ENCODE results near the gene FGFRL1.

Gene FGFRL1

DNA sequence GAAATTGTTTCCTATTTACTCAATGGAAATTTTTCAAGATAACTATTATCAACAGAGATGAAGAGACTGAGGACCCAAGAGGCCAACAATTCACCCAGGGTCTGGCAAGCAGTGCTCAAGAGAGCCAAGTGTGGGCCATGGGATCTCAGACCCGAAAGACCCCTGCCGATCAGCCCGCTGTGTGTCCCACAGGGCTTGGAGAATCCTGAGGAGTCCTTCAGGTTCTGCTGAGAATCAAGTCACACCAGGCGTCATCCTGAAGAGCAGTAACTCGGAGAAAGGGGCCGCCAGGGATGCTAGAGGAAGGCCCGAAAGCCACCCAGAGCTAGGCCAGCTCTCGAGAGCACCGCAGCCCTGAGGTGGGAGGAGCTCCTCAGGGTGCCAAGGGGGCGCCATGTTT is 48.7 kb downstream of the FGFRL1 start:
- peaks cover 15% of the 10 kb centered on the region for H3K4me1 Mint-ChIP-seq (ENCODE audit: low read depth)
- H3K36me3 Mint-ChIP-seq = peaks cover 2% of the 10 kb centered on the region
- H3K4me3 Mint-ChIP-seq = no peak overlapping the region
- H3K27ac Mint-ChIP-seq = no peak overlapping the region
- H3K9me3 Mint-ChIP-seq (ENCODE audit: low read depth) = peaks cover 20% of the 10 kb centered on the region
- H3K27me3 Mint-ChIP-seq = peaks cover 11% of the 10 kb centered on the region

GRCh38 chr4:1060621-1061020 is 49.2 kb downstream of the FGFRL1 start:
- Mint-ChIP-seq H3K9me3 (ENCODE audit: low read depth) (peaks cover 20% of the 10 kb centered on the region), H3K27ac (no peak overlapping the region), H3K27me3 (peaks cover 11% of the 10 kb centered on the region), H3K4me1 (ENCODE audit: low read depth) (peaks cover 13% of the 10 kb centered on the region), H3K36me3 (peaks cover 2% of the 10 kb centered on the region), H3K4me3 (no peak overlapping the region)

GRCh38 chr4:1061056-1061700 is 49.8 kb downstream of the FGFRL1 start:
- Mint-ChIP-seq H3K27me3 (peaks cover 11% of the 10 kb centered on the region), H3K4me1 (ENCODE audit: low read depth) (peaks cover 7% of the 10 kb centered on the region), H3K27ac (no peak overlapping the region), H3K9me3 (ENCODE audit: low read depth) (peaks cover 20% of the 10 kb centered on the region), H3K36me3 (peaks cover 2% of the 10 kb centered on the region), H3K4me3 (no peak overlapping the region)

DNA sequence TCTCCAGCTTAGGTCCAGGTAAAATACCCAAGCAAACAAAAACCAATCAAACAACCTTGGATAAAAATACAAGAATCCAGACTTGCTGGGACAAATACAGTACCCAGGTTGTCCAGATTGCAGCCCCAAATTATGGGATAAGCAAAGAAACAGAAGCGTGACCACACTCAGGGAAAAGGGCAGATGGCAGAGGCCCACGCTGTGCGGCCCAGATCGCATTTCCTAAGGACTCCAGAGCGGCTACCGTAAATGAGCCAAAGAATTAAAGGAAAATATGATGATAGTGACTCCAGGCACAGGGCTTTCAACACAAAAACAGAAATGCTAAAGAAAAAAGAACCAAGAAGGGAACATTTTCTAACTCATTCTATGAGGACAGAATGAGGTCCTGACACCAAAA is 50.3 kb downstream of the FGFRL1 start:
- Mint-ChIP-seq H3K27ac (no peak overlapping the region), H3K36me3 (peaks cover 2% of the 10 kb centered on the region), H3K27me3 (peaks cover 11% of the 10 kb centered on the region), H3K9me3 (ENCODE audit: low read depth) (peaks cover 20% of the 10 kb centered on the region), H3K4me3 (no peak overlapping the region), H3K4me1 (ENCODE audit: low read depth) (peaks cover 4% of the 10 kb centered on the region)

DNA sequence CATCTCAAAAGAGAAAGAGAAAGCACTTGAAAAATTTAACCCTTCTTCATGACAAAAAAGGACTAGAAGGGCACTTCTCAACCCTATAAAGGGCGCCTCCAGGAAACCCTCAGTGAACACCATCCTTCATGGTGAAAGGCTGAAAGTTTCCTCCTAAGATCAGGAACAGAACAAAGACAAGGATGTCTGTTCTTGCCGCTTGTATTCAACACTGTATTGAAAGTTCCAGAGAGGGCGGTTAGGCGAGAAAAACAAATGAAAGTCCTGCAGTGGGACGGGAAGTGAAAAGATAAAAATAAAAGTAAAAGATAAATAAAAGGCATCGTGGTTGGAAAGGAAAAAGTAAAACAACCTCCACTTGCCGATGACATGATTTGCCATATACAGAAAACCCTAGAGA is 51.0 kb downstream of the FGFRL1 start:
- peaks cover 4% of the 10 kb centered on the region for H3K4me1 Mint-ChIP-seq (ENCODE audit: low read depth)
- H3K9me3 Mint-ChIP-seq (ENCODE audit: low read depth) = peaks cover 20% of the 10 kb centered on the region
- H3K4me3 Mint-ChIP-seq = no peak overlapping the region
- H3K27ac Mint-ChIP-seq = no peak overlapping the region
- H3K27me3 Mint-ChIP-seq = peaks cover 12% of the 10 kb centered on the region
- H3K36me3 Mint-ChIP-seq = peaks cover 2% of the 10 kb centered on the region

- Mint-ChIP-seq H3K36me3 (peaks cover 2% of the 10 kb centered on the region), H3K27ac (no peak overlapping the region), H3K4me1 (ENCODE audit: low read depth) (peaks cover 4% of the 10 kb centered on the region), H3K9me3 (ENCODE audit: low read depth) (peaks cover 20% of the 10 kb centered on the region), H3K27me3 (peaks cover 17% of the 10 kb centered on the region), H3K4me3 (no peak overlapping the region)
These were observed 54.3 kb downstream of the FGFRL1 start for GRCh38 chr4:1065732-1066131.

GRCh38 chr4:1069394-1069793 is 58.0 kb downstream of the FGFRL1 start:
- no peak overlapping the region for H3K27ac Mint-ChIP-seq
- no peaks in the 10 kb centered on the region for H3K36me3 Mint-ChIP-seq
- peaks cover 15% of the 10 kb centered on the region for H3K4me1 Mint-ChIP-seq (ENCODE audit: low read depth)
- peaks cover 10% of the 10 kb centered on the region for H3K27me3 Mint-ChIP-seq
- H3K4me3 Mint-ChIP-seq = no peak overlapping the region
- peaks cover 3% of the 10 kb centered on the region for H3K9me3 Mint-ChIP-seq (ENCODE audit: low read depth)

DNA sequence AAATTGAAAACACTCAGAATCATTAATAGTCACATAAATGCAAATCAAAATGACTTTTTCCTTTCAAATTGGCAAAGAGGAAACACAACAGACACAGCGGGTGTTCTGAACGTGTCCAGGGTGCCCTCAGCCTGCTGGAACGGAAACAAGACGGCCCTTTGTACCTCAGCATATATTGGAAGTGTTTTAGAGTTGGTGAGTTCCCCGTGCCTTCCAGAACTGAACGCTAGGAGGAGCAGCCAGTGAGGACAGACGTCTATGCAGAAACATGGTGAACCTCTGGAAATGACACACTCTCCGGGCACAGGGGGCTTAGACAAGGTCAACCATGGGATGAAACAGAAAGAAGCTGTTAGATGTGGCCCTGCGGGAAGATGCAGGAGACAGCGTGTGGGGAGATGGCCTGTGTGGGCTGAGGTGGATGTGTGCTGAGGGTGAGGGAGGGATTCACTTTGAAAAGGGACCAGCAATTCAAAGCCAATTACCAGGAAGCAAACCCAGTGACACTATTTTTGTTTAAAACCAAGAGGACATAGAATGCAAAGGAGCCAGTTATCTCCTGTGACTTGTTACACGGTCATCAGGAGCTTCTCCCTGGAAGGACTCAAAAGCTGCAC is 61.5 kb downstream of the FGFRL1 start:
- Mint-ChIP-seq H3K4me3 (no peak overlapping the region), H3K27ac (no peak overlapping the region), H3K27me3 (peaks cover 5% of the 10 kb centered on the region), H3K4me1 (ENCODE audit: low read depth) (peaks cover 15% of the 10 kb centered on the region), H3K36me3 (no peaks in the 10 kb centered on the region), H3K9me3 (ENCODE audit: low read depth) (no peaks in the 10 kb centered on the region)

- Mint-ChIP-seq H3K4me3 (no peak overlapping the region), H3K27ac (no peak overlapping the region), H3K27me3 (peaks cover 2% of the 10 kb centered on the region), H3K36me3 (no peaks in the 10 kb centered on the region), H3K4me1 (ENCODE audit: low read depth) (peaks cover 15% of the 10 kb centered on the region), H3K9me3 (ENCODE audit: low read depth) (no peaks in the 10 kb centered on the region)
These were observed 62.7 kb downstream of the FGFRL1 start for GRCh38 chr4:1074077-1074476.

GRCh38 chr4:1075225-1075624 is 63.8 kb downstream of the FGFRL1 start:
- Mint-ChIP-seq H3K27ac (no peak overlapping the region), H3K4me3 (no peak overlapping the region), H3K9me3 (ENCODE audit: low read depth) (no peaks in the 10 kb centered on the region), H3K36me3 (no peaks in the 10 kb centered on the region), H3K4me1 (ENCODE audit: low read depth) (peaks cover 15% of the 10 kb centered on the region), H3K27me3 (peaks cover 3% of the 10 kb centered on the region)

- H3K4me1 Mint-ChIP-seq (ENCODE audit: low read depth) = peaks cover 15% of the 10 kb centered on the region
- H3K36me3 Mint-ChIP-seq = no peaks in the 10 kb centered on the region
- H3K9me3 Mint-ChIP-seq (ENCODE audit: low read depth) = no peaks in the 10 kb centered on the region
- H3K27me3 Mint-ChIP-seq = peaks cover 3% of the 10 kb centered on the region
- no peak overlapping the region for H3K4me3 Mint-ChIP-seq
- no peak overlapping the region for H3K27ac Mint-ChIP-seq
These were observed 64.6 kb downstream of the FGFRL1 start for GRCh38 chr4:1075809-1076699.
